Stimulated activated CD8-positive, alpha-beta memory T cell treated with anti-CD3 and anti-CD28 coated beads, Interleukin-12 subunit alpha, Interleukin-12 subunit beta, amount 100 ng/mL, for 24 hours (primary cell): ENCODE data around the gene CYP2C9.

Experiments used
- DNase-seq: peaks from one replicate; pipeline ENCODE4 v3.0.0-alpha.2; 2020; ENCODE audit errors: extremely low read depth

CYP2C9 gene

GRCh38 chr10:95039281-95039680 is 100.8 kb downstream of the CYP2C9 start:
- DNase-seq, result no peak
